ENCODE data around the gene ATP13A3. TPM values are rescaled to one million over a fixed set of nuclear protein-coding genes. Genes with fewer than 3 reads are reported as not detected.

ATP13A3 gene
- total and polyA plus RNA-seq, 2 of the 4 experiments (the other 2 are of a cell fraction) = 48.1 to 154 TPM

- BruUV-seq (replicated peaks) = no TSS peak
- dilution Hi-C loops (cut with HindIII; ENCODE audit: low sequenced_read_pairs, unreplicated experiment) = no loop called here
- Histone ChIP-seq H2AK5ac (ENCODE audit: low read depth, low read length) (0 out of 2 replicates have a peak overlapping the region, but pooled peaks have one; percentile 33), H4K20me1 (ENCODE audit: insufficient read depth, low read length) (peaks cover 64% of the 10 kb centered on the region), H3K4me2 (ENCODE audit: low read depth, low read length) (peak overlapping the region; percentile 82), H3K4me1 (ENCODE audit: control insufficient read depth, insufficient read depth, low read length) (peaks cover 21% of the 10 kb centered on the region), H2AK9ac (replicated peaks; ENCODE audit: low read depth, low read length, poor library complexity) (no peak overlapping the region), H3K23ac (ENCODE audit: low read depth, low read length) (peak overlapping the region; percentile 86; the same call in 1 of the 2 replicates), H4K91ac (ENCODE audit: insufficient read depth, low read depth, low read length) (no peak overlapping the region), H3K18ac (ENCODE audit: low read depth, low read length) (peak overlapping the region; percentile 58; the same call in 1 of the 2 replicates), H3K27me3 (ENCODE audit: control insufficient read depth, insufficient read depth, low read length) (no peaks in the 10 kb centered on the region), H2BK120ac (ENCODE audit: low read depth, low read length) (peak overlapping the region; percentile 49; the same call in 1 of the 2 replicates), H3K9me1 (ENCODE audit: insufficient read depth, low read length) (peaks cover 16% of the 10 kb centered on the region), H3K56ac (ENCODE audit: extremely low read depth, insufficient read depth, low read length) (no peak overlapping the region; the same call in 1 of the 2 replicates), H3K79me1 (ENCODE audit: low read depth in 1 of 2, low read length in 2 of 2) (peaks cover 0 to 32% of the 10 kb centered on the region in 2 experiments; a peak in 2 of 4 replicates), H4K5ac (ENCODE audit: low read depth, low read length) (no peak overlapping the region; the same call in 1 of the 2 replicates), H2BK15ac (ENCODE audit: low read depth, low read length) (no peak overlapping the region), H3K27ac (ENCODE audit: insufficient read depth, low read length) (peak overlapping the region; percentile 29; the same call in 1 of the 2 replicates), H3K14ac (replicated peaks; ENCODE audit: low read depth, low read length) (peak overlapping the region; percentile 73; the same call in 1 of the 2 replicates), H3K36me3 (ENCODE audit: control insufficient read depth, insufficient read depth, low read length) (peaks cover 10% of the 10 kb centered on the region), H2BK20ac (ENCODE audit: low read depth, low read length) (0 out of 2 replicates have a peak overlapping the region, but pooled peaks have one; percentile 41), H3K9ac (ENCODE audit: low read depth, low read length) (no peak overlapping the region), H3K4me3 (ENCODE audit: insufficient read depth, low read depth, low read length) (no peak overlapping the region), H2BK5ac (ENCODE audit: low read depth, low read length, poor library complexity, severe bottlenecking) (peak overlapping the region; percentile 83), H2AFZ (replicated peaks; ENCODE audit: low read length, poor library complexity) (no peak overlapping the region), H3K4ac (ENCODE audit: low read depth, low read length) (no peak overlapping the region), H4K8ac (ENCODE audit: low read depth in 2 of 2, low read length in 2 of 2) (peak overlapping the region in 1 of 2 experiments; percentile 53; a peak in 1 of 4 replicates), H3K9me3 (ENCODE audit: control insufficient read depth, insufficient read depth, low read length) (no peaks in the 10 kb centered on the region)
- ChIA-PET CTCF (interaction anchor here (0.6 kb wide), 1 partner anchor 41 kb away, joined by 4 read pairs; no protein-coding TSS in a partner anchor), POLR2A (ENCODE audit: unreplicated experiment) (no interaction called here)
- intact Hi-C loops (cut with micrococcal nuclease) = no loop called here
- DNase-seq = peak; percentile 86
- TF ChIP-seq RCOR1 (IDR thresholded peaks at IDR 0.05; ENCODE audit: insufficient replicate concordance, low read length) (no peak), CHD1 (IDR thresholded peaks at IDR 0.05; ENCODE audit: low read depth, low read length) (no peak), NFE2L2 (IDR thresholded peaks at IDR 0.05; ENCODE audit: low read depth, low read length) (no peak), SMC3 (IDR thresholded peaks at IDR 0.05; ENCODE audit: low read depth, low read length) (no peak), MAZ (IDR thresholded peaks at IDR 0.05; ENCODE audit: borderline replicate concordance, low read depth, low read length) (no peak), FOS (IDR thresholded peaks at IDR 0.05; ENCODE audit: low read depth, low read length) (peak; percentile 76; the same call in 1 of the 2 replicates), CEBPB (IDR thresholded peaks at IDR 0.05; ENCODE audit: low read depth, low read length) (peak; percentile 86), POLR2A (IDR thresholded peaks at IDR 0.05; ENCODE audit: low read depth, low read length) (no peak)
- in situ Hi-C loops (cut with MboI; ENCODE audit: low sequenced_read_pairs) = loop anchor here (5.0 kb wide), 1 partner anchor 106 kb away; no protein-coding TSS in a partner anchor
- 0 out of 2 replicates have a peak, but pooled peaks have one; percentile 9 for ATAC-seq (ENCODE audit: low read depth)
These were observed 5.7 kb downstream of the ATP13A3 start for GRCh38 chr3:194481103-194481502.

Measured in IMR-90 (cell line).